HG02610 (cell line): ENCODE data around the gene SECTM1.
"Not testable (repeated sequence)": the region's sequence is repeated elsewhere in the genome, so short reads cannot be mapped to it uniquely, and the experiment has no call there.

ENCODE experiments used
- ATAC-seq: cut with Tn5 transposase; IDR thresholded peaks from one replicate; pipeline ENCODE4 v1.9.1; 2021; ENCODE audit warnings: mild to moderate bottlenecking, moderate library complexity; ENCODE audit not compliant: unreplicated experiment

SECTM1 gene

GRCh38 chr17:82370471-82371332 is 37.1 kb upstream of the SECTM1 start:
- no peak for ATAC-seq

GRCh38 chr17:82369211-82369610 is 35.6 kb upstream of the SECTM1 start:
- no peak for ATAC-seq

GRCh38 chr17:82367724-82368524 is 34.4 kb upstream of the SECTM1 start:
- no peak for ATAC-seq

- no peak for ATAC-seq
These were observed 33.2 kb upstream of the SECTM1 start for GRCh38 chr17:82366749-82367148.

- ATAC-seq, result no peak
These were observed 32.2 kb upstream of the SECTM1 start for GRCh38 chr17:82365606-82366295.

GRCh38 chr17:82361885-82362633 is 28.5 kb upstream of the SECTM1 start:
- no peak for ATAC-seq

- not testable (repeated sequence) for ATAC-seq
These were observed 26.0 kb upstream of the SECTM1 start for GRCh38 chr17:82359451-82360074.

GRCh38 chr17:82358465-82359350 is 25.1 kb upstream of the SECTM1 start, which contains the start of gene TEX19:
Gene TEX19, plus strand, starts transcription at chr17:82359247. Its CDS starts 2,904 bp downstream, at chr17:82362151.
- no peak for ATAC-seq

- ATAC-seq, result no peak
These were observed 23.8 kb upstream of the SECTM1 start for GRCh38 chr17:82357394-82357793.

- no peak for ATAC-seq
These were observed 23.3 kb upstream of the SECTM1 start for GRCh38 chr17:82356845-82357355.

- no peak for ATAC-seq
These were observed 22.3 kb upstream of the SECTM1 start for GRCh38 chr17:82355770-82356427.

GRCh38 chr17:82354804-82355308 is 21.3 kb upstream of the SECTM1 start:
- ATAC-seq, result no peak

- no peak for ATAC-seq
These were observed 19.9 kb upstream of the SECTM1 start for GRCh38 chr17:82353484-82353883.

- no peak for ATAC-seq
These were observed 18.3 kb upstream of the SECTM1 start for GRCh38 chr17:82351713-82352488.

- no peak for ATAC-seq
These were observed 17.7 kb upstream of the SECTM1 start for GRCh38 chr17:82351254-82351712.

- ATAC-seq, result no peak
These were observed 16.8 kb upstream of the SECTM1 start for GRCh38 chr17:82350182-82351030.
